Right renal cortex interstitium (tissue), 3 donors: ENCODE data around the gene TUB. TPM values are rescaled to one million over a fixed set of nuclear protein-coding genes. Genes with fewer than 3 reads are reported as not detected.

Experiments
- DNase-seq, 3 donors: peaks; one replicate each; pipeline ENCODE4 v3.0.0-alpha.2; 2013; ENCODE audit warnings: low read depth in 3 of 3, low spot score in 2 of 3
- polyA plus RNA-seq, 3 donors: library from polyadenylated mRNA; unstranded; fragments of 120-200 nt; gene quantifications; one replicate each; pipeline ENCODE4 v1.2.1, GENCODE V29; 2013; ENCODE audit not compliant: insufficient read length in 3 of 3

TUB gene
- polyA plus RNA-seq, 3 donors: 21.5 to 24.5 (median 24.3) TPM

DNA sequence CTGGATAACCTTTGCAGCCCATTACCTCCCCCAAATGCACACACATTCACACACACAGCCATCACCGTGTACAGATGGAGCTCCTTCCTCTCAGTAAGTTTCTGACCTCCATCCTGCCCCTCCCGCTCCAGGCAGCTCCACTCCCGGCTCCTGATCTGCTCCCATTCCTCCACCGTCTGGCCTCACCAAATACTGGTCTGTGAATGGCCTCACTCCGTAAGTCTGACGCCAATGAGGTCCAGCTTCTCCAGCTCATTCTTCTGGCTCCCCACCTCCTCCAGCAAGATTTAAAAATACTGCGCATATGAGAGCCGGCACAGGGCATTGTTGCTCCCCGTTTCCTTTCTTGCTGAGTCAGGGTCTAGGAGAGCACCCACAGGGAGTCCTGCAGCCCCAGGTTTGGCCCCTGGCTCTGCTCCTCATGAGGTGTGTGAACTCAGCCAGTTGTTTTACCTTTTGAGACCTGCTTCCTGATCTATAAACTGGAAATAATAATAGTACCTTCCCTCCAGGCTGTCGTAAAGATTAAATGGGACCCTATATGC is 14.0 kb upstream of the TUB start:
- no peak for DNase-seq

DNA sequence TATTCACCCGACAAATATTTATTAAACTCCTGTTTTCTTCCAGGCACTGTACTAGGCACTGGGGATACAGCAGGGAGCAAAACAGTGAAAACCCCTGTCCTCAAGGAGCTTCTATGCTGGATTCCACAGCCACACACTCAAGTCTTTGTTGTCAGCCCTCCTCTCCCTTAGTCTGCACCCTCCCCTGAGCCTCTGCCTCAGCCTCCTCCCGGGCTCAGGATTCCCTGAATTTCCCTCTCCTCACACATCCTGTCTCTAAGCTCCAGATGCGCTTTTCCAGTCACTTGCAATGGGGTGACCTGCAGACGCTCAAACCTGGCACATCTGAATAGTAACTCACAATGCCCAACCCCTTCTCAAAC is 13.5 kb upstream of the TUB start:
- DNase-seq: no peak

DNA sequence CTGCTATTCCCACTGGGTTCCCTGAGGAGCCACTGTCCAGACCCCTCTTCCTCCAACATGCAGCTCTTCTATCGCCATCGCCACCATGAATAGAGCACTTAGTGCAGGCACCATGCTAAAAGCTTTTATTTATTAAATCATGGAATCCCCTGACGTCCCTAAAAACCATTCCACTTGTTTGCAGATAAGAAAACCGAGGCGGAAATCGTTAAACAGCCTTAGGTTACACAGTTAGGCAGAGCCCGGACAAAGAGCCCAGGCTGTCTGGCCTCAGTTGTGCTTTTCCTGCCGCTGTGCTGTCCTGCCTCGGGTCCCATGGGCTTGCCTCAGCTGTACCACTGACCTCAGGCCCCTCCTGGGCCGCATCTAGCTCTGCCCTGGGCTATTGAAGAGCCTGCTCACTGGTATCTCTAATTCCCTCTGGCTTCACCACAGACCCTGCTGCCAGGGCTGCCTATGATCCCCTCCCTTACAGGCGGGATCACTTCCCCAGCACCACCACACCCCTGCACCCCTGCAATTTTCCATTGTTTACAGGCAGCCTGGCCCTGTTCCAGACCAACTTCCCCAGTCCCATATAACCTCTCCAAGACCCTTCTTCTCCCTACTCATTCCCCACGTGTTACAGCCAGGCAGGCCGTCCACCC is 13.0 kb upstream of the TUB start:
- no peak for DNase-seq

DNA sequence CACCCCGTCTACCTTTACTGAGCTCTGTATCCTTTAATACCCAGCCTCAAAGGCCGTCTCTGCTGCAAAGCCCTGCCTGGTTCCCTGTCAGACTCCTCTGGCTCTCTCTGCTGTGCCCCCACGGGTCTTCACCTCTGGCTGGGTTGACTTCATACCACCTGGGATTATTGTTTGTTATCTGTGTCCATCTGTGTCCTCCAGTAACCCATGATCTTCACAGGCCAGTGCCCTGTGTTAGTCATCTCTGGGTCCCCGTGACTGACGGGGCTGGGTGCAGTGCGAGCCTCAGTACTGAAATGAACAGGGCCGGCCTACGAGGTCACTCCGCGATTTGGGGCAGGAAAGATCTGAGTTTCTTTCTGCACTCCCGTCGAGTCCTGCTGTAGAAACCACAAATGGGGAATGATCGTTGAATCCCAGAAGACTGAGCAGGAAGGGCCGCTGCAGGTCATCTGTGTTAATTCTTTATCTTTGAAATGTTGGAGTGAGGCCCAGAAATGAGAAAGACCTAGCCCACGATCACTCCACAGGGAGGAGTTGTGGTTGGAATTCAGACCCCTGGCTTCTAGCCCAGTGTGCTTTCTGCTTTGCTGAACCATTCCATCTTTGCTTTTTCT is 12.3 kb upstream of the TUB start:
- DNase-seq: no peak

DNA sequence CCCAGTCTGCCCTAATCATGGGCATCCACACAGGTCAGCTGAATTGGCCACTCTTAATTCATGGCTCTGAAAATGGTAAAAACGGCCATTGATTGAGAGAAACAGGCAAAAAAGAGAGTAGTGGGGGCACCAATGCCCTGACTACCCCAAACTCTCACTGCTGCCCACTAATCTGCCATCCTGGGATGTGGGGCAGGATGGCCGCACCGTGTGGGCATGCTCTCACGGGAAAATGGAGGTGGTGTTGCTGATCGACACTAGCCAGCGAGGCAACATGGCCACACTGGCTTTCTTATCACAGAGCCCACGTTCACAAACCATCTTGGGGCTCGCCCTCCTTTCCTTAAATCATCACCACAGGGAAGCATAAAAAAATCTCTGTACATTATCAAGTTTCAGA is 11.2 kb upstream of the TUB start:
- DNase-seq: no peak

DNA sequence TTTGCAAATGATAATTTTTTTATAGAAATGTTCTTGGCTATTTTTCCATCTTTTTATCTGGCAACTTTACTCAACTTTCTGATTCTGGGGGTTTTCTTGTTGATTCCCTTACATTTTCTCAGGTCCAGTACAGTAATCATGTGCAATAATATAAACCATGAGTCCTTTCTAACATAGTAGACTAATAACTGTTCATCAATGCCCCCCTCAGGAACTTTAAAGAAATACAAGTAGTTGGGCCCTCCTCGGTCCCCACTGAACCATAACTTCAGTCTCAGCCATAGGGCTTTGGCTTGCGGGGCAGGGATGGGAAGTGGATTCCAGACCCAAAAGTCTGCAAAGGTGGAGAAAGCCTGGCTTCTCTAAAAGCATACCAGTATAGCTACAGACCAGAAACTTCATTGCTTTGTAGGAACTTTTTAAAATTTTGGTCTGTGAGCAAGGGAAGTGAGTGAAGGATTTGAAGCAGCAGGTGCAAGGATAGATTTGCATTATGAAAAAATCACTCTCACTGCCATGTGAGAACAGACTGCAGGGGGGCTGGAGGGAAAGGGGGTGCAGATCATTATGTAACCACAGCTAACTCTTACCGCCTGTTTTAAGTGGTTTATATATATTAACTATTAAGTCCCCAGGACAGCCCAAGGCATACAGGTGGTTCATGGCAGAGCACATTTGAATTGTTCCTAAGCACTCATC is 10.4 kb upstream of the TUB start:
- DNase-seq: no peak

DNA sequence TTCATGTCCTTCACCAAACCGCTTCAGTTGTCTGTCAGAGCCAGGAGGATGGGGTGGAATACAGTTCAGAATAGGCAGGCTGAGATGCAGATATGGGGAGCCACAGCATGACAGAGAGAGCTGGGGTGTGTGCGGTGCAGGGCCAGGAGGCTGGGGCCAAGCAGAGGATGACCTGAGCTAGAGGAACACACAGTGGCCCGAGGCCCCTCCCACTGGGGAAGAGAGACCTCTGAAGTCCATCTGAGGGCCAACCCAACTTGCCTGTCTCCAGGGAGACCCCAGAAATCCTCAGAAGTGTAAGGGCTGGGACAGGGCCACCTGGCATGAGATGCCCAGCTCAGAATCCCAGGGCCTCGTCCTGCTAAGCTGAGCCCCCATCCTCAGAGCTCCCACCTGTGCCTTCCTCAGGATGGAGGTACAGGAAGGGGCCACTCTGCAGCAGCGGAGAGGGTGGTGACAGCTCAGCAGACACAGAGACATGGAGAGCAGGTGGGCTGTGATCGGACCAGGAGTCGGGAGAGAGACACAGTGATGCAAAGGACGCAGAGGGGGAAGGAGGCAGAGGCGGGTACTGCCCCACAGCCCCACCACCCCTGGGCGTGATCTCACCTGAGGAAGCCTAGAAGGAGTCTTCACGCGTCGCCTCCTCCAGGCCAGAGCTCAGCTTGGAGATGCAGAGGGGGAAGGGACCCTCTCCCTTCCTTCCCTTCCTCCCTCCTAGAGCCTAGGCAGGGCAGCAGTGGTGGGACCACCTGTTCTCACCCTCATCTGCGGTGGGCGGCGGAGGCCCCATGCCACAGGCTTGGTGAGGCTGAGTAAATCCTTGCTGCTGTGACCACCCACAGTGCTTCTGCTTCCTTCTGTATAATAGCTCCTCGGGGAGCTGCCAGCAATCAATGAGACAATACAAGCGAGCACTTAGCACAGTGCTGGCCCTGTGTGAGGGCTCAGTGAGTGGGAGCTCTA is 9.1 kb upstream of the TUB start:
- DNase-seq: no peak

DNA sequence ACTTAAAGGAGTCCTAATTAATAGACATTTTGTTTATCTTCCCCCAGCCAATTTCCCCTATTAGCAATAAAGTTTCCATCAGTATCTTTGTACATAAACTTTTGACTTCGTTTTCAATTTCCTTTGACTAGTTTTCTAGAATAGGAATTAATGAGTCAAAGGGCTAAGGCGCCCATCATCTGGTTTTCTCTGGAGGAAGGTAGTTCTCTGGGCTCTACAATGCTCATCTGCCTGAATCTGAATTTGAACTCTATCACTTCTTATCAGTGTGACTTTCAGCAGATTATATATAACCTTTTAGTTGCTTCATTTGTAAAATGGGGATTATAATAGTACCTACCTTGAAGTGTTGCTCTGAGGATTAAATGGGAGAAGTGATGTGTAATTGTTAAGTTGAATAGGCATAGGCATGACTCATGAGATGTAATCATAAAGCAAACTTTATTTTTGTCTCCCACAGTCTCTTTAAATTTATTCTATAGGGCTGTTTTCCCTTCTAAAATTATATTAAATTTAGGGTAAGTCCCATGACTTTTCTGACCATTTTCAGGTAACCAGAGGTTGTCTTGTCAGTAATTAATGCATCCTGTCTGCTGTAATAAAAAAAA is 5.8 kb upstream of the TUB start:
- DNase-seq: no peak

DNA sequence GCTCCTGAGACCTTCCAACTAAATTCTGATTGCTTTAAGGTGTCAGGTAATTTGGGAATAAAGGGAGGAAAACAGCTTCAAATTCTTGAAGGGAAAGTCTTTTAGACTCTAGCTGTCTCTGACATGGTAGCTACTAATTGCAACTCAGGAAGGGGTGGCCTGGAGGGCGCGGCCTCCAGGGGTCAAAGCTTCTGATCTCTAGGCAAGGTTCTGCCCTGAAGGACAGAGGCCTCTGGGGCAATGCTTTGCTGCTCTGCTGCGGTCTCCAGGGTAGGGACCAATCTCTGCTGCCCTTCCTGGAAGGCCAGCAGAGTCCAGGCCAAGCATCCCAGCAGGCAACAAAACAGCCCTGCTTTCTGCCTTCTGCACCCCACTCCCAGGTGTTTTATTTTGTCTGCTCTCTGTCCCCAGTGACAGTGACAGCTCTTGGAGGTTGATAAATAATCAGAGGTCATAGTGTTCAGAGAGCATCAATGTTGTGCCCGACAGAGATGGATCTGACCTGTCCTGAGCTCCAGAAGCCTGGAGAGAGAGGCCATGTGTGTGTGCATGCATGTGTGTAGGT is 1.8 kb upstream of the TUB start:
- DNase-seq: no peak

DNA sequence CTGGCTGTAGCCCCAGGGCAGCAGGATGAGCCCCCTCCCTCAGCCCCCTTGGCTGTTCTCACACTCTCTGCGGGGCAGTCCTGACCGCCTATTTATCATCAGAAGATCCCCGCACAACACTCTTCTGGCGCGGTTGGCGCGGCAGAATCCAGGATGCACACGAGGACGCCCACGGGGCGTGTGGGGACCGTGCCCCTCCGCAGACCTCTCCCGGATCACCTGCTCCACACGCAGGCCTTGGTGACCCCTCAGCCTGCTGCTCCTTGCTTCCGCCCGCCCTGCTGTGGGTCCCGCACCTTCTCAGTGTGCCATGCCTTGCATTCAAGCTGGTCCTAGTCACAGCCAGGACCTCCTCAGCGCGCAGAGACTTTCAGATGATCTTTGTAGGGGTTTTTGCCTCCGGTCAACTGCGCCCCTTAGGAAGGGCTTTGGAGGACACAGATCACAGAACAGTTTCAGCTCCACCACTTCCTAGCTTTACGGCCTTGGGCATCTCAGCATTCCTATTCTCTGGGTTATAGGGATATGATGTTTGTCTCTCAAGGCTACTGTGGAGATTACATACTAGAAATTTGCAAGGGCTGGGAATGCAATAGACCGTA is 841 bp upstream of the TUB start:
- DNase-seq: no peak

DNA sequence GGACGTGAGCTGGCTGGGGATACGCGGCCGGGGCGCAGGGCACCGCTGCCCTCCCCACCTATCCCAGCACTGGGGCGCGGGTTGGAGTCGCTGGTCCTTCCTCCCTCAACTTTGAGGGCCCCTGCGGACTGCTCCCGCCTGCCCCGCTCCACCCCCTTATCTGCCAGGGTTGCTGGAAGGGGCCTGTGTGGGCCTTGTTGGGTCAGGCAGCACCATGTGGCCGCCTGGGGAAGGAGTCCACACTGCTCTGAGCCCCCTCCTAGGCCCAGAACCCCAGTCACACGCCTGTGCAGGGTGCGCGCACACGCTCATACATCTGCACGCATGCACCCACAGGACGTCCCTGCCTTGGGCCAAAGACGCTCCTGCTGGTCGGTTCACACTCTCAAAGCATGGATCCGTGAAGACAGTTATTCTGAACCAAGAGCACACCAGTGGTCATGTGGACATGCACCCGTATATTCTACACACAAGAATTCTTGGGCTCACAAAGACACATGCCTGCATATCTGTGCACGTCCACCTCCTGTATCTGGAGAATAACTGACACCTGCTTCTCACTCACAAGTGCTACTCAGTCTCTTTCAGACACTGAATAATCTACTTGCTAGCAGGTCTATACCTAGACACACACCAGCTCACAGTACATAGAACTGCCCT is 710 bp downstream of the TUB start:
- DNase-seq: no peak

DNA sequence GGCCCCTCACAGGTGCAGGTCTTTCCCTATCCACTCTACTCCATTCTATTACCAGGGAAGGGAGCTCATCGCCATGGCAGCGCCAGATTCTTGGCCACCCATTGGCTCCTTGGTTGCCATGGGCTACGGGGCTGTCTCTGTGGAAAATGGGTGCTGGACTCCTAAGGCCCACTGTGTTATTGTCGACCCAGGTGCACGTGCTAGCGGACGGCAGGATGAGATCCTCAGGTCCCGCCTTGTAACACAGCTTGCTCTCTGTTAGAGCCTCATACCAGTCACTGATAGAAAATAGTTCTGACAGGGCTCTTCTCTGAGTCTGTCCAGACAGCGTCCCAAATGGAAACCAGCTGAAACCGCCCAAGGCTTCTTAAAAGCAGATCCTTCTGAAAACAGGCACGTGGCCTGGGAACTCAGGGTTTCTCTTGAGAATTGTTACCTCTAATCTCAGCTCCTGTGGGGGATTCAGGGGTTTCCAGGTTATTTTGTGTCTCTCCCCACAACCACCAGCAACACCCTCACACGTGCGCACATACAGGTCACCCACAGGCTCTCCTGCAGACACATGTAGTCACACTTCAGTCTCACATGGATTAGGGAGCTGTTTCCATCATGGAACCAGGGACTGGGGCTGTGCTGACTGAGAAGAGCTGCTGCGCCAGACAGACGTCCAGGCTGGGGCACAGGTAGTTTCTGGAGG is 1.5 kb downstream of the TUB start:
- no peak for DNase-seq

DNA sequence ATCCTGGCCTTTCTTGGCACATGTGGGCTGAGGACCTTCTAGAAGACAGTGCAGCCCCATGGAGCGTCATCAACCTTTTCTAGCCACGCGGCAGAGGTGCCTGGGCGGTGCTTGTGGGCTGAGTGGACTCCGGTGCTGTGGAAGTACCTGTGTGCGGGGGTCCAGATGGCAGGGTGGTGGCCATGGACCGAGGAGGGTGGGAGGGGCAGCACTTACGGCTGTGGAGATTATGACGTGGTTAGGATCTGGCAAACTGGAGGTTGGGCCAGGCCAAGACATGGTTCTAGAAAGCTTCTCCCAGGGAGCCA is 2.0 kb downstream of the TUB start:
- no peak for DNase-seq

DNA sequence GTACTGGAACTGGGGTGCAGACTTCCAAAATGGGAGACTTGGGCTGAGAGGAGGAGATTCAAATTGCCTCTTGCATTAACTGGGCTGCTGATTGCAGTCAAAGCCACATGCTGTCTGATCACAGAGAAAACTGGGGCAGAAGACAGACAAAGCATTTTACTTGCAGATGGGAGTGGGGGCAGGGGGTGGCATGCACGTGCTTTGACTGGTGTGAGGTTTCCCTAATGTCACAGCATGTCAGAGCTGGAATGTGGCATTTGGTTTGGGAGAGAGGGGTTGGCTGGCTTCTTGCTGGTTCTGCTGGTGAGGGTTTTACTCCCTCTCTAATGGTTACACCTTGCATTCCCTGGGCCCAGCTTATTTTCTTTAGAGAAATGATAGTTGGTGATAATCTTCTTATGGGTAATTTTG is 2.9 kb downstream of the TUB start:
- DNase-seq: no peak

DNA sequence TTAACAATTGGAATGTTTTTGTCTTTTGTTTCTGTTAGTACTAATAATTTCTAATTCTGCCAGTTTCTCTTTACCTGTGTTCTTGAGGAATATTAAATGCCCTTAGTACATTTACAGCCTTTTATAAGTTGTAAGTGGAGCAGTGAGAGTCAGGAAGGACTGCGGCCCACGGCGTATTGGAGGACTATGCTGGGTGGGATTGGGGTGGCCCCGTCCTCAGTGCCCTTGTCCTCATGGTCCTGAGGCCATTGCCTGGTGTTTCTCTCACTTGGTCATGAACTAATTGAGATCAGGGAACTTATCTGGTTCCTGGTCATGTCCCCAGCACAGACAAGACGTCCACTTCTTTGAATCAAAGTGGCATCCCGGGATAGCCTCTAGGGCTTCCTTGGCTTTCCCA is 3.3 kb downstream of the TUB start:
- no peak for DNase-seq

DNA sequence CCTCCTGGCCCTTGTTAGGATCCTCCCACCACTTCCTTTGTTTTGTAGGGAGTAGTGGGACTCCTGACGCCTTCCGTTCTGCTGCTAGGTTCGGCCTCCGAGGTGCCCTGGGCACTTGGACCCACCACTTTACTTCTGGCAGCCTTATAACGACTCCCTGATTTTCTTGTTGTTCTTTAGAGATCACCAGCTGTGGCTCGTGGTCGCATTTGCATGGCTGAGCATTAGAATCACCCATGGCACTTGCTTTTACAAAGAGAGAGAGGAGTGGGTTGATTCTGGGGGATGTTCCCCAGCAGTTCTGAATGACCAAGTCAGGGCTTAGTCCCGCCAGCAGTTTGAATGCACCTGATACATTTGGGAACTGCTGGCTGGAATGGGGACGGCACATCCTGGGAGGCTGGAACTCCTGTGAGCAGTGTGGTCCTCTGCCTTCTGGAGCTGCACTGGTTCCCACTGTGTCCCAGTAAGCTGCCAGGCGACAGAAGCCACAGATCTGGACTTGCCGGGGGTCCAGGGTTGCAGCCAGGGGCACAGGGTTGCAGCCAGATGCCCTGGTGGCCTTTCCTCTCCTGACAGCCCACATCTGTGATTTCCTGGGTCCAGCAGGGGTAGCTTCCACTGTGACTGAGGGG is 4.1 kb downstream of the TUB start:
- no peak for DNase-seq

DNA sequence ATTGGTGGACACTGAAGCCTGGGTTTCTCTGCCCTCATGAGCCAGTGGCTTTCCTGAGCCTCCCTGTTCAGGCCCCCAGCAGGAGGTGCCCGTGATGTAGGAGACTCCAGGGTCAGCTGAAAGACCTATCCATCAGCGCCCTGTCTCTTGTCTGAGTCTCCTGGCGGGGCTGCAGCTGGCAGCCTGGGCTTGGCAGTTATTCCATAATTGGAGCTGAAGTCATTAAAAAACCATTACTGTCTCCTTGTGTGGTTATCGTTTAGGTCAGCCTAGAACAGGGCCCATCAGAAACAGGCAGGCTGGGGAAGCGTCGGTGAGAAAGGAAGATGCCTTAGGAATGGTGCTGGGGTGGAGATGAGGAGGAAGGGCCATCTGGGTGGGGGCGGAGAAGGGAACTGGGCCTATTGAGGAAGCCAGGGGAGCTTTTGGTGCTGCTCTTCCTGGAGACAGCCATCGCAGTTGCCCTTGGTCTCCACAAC is 5.0 kb downstream of the TUB start:
- DNase-seq: no peak

DNA sequence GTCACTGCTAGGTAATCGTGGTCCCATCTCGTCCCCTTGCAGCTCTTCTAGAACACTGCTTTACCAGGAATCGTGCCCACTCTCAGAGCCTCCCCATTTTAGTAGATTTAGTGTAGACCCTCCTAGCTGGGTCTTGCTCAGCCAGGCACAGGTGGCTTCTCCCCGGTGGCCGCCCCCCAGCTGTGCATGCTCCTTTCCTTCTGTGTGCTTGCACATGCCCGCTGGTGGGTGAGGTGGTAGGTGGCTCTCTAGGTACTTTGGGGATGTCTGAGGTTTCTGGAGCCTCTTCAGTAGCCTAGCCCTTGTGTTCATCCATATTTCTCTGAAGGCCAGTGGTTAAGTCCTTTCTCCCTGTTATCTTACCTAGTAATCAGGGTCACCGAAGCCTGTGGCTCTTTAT is 5.6 kb downstream of the TUB start:
- no peak for DNase-seq
